ENCODE results near the gene PLCB1.
"Not testable (repeated sequence)": the region's sequence is repeated elsewhere in the genome, so short reads cannot be mapped to it uniquely, and the experiment has no call there.

PLCB1 gene

GRCh38 chr20:8368670-8369069 lies 236.6 kb downstream of the PLCB1 start:
- no peak for DNase-seq (ENCODE audit: low read depth in 2 of 2)

GRCh38 chr20:8369311-8369710 lies 237.2 kb downstream of the PLCB1 start:
- no peak for DNase-seq (ENCODE audit: low read depth in 2 of 2)

- no peak for DNase-seq (ENCODE audit: low read depth in 2 of 2)
Measured at GRCh38 chr20:8370774-8371173, 238.7 kb downstream of the PLCB1 start.

- no peak for DNase-seq (ENCODE audit: low read depth in 2 of 2)
Measured at GRCh38 chr20:8372824-8373380, 240.8 kb downstream of the PLCB1 start.

- DNase-seq (ENCODE audit: low read depth in 2 of 2), result no peak
Measured at GRCh38 chr20:8373579-8373978, 241.5 kb downstream of the PLCB1 start.

- DNase-seq (ENCODE audit: low read depth in 2 of 2), result no peak
Measured at GRCh38 chr20:8375898-8376297, 243.8 kb downstream of the PLCB1 start.

- no peak for DNase-seq (ENCODE audit: low read depth in 2 of 2)
Measured at GRCh38 chr20:8376940-8377339, 244.9 kb downstream of the PLCB1 start.

- DNase-seq (ENCODE audit: low read depth in 2 of 2), result not testable (repeated sequence)
Measured at GRCh38 chr20:8379125-8379524, 247.1 kb downstream of the PLCB1 start.

GRCh38 chr20:8385247-8385646 lies 253.2 kb downstream of the PLCB1 start:
- DNase-seq (ENCODE audit: low read depth in 2 of 2), result no peak

- no peak for DNase-seq (ENCODE audit: low read depth in 2 of 2)
Measured at GRCh38 chr20:8386991-8387390, 254.9 kb downstream of the PLCB1 start.

GRCh38 chr20:8388141-8388540 lies 256.1 kb downstream of the PLCB1 start:
- DNase-seq (ENCODE audit: low read depth in 2 of 2), result no peak

GRCh38 chr20:8388707-8389106 lies 256.6 kb downstream of the PLCB1 start:
- no peak for DNase-seq (ENCODE audit: low read depth in 2 of 2)

- no peak for DNase-seq (ENCODE audit: low read depth in 2 of 2)
Measured at GRCh38 chr20:8389381-8390036, 257.4 kb downstream of the PLCB1 start.

GRCh38 chr20:8390037-8390433 lies 258.0 kb downstream of the PLCB1 start:
- no peak for DNase-seq (ENCODE audit: low read depth in 2 of 2)

- no peak for DNase-seq (ENCODE audit: low read depth in 2 of 2)
Measured at GRCh38 chr20:8390500-8390899, 258.4 kb downstream of the PLCB1 start.

GRCh38 chr20:8393381-8393780 lies 261.3 kb downstream of the PLCB1 start:
- no peak for DNase-seq (ENCODE audit: low read depth in 2 of 2)

GRCh38 chr20:8394308-8394945 lies 262.4 kb downstream of the PLCB1 start:
- no peak for DNase-seq (ENCODE audit: low read depth in 2 of 2)

GRCh38 chr20:8395956-8396355 lies 263.9 kb downstream of the PLCB1 start:
- no peak for DNase-seq (ENCODE audit: low read depth in 2 of 2)

GRCh38 chr20:8398263-8399051 lies 266.4 kb downstream of the PLCB1 start:
- no peak for DNase-seq (ENCODE audit: low read depth in 2 of 2)

GRCh38 chr20:8399947-8400346 lies 267.9 kb downstream of the PLCB1 start:
- DNase-seq (ENCODE audit: low read depth in 2 of 2), result no peak

- DNase-seq (ENCODE audit: low read depth in 2 of 2), result no peak
Measured at GRCh38 chr20:8400486-8400885, 268.4 kb downstream of the PLCB1 start.

- no peak for DNase-seq (ENCODE audit: low read depth in 2 of 2)
Measured at GRCh38 chr20:8401556-8401955, 269.5 kb downstream of the PLCB1 start.

GRCh38 chr20:8402798-8403197 lies 270.7 kb downstream of the PLCB1 start:
- DNase-seq (ENCODE audit: low read depth in 2 of 2), result no peak

Measured in stimulated activated CD4-positive, alpha-beta T cell treated with anti-CD3 and anti-CD28 coated beads, Interleukin-1b, Interleukin-23, amount 100 ng/mL, for 4 hours (primary cell).